Lung (tissue), 12 donors: Measurements from ENCODE around the gene RGS3. TPM values are rescaled to one million over a fixed set of nuclear protein-coding genes. Genes with fewer than 3 reads are reported as not detected.

ENCODE experiments used
- ATAC-seq: fragments of 200-7000 bp; cut with Tn5 transposase; one replicate; pipeline ENCODE4 v1.9.1; 2020; ENCODE audit warnings: moderate number of reproducible peaks; ENCODE audit not compliant: insufficient read depth, low FRiP score
- DNase-seq, 3 donors: peaks; one replicate each; pipeline ENCODE4 v3.0.0-alpha.2; 2013 to 2017
- H3K27ac ChIP-seq, 2 donors: one replicate each; pipeline ENCODE4 v1.5.1; 2013; ENCODE audit warnings: mild to moderate bottlenecking in 2 of 2, moderate library complexity in 2 of 2, control low read depth in 1 of 2, inconsistent platforms in 1 of 2, low read depth in 1 of 2, low read length in 1 of 2
- H3K27me3 ChIP-seq, 3 donors: one replicate each; pipeline ENCODE4 v1.5.1; 2013; ENCODE audit warnings: low read length in 2 of 3; ENCODE audit not compliant: control insufficient read depth in 3 of 3, insufficient read depth in 3 of 3
- H3K36me3 ChIP-seq, 4 donors: one replicate each; pipeline ENCODE4 v1.5.1; 2013; ENCODE audit warnings: low read length in 4 of 4, mild to moderate bottlenecking in 1 of 4, moderate library complexity in 1 of 4; ENCODE audit not compliant: control insufficient read depth in 4 of 4, insufficient read depth in 4 of 4
- H3K4me1 ChIP-seq, 5 donors: one replicate each; pipeline ENCODE4 v1.5.1; 2013; ENCODE audit warnings: low read length in 5 of 5, mild to moderate bottlenecking in 2 of 5, moderate library complexity in 1 of 5; ENCODE audit not compliant: control insufficient read depth in 5 of 5, insufficient read depth in 5 of 5
- H3K4me3 ChIP-seq: one replicate; pipeline ENCODE4 v1.5.1; 2013; ENCODE audit warnings: mild to moderate bottlenecking, control low read depth, moderate library complexity
- H3K9ac ChIP-seq, 2 donors: one replicate each; pipeline ENCODE4 v1.5.1; 2013; ENCODE audit warnings: low read length in 2 of 2, control low read depth in 1 of 2; ENCODE audit not compliant: insufficient read depth in 1 of 2
- H3K9me3 ChIP-seq, 4 donors: one replicate each; pipeline ENCODE4 v1.5.1; 2013; ENCODE audit warnings: low read length in 3 of 4, mild to moderate bottlenecking in 1 of 4, moderate library complexity in 1 of 4; ENCODE audit not compliant: control insufficient read depth in 4 of 4, insufficient read depth in 3 of 4
- WGBS, 2 donors: extraction: QIAGEN DNeasy Blood & Tissue Kit; methylation state at CpG; one replicate each; pipeline ENCODE4 v1.1.7; 2013; 5-methylcytosine and 5-hydroxymethylcytosine counted together
- polyA plus RNA-seq, 2 donors: library from polyadenylated mRNA; stranded (reverse); fragments of 200-250 nt; gene quantifications; one replicate each; pipeline ENCODE4 v1.2.1, GENCODE V29; 2013
- total RNA-seq, 2 donors: library from RNA; depleted of rRNA in 1 of 2; stranded (reverse); fragments of >200 nt in 1 of 2; gene quantifications; one replicate each; pipeline ENCODE4 v1.2.1, GENCODE V29; 2014 to 2021
- TF ChIP-seq, protein P1 (sequence below): IDR thresholded peaks from 2 replicates; pipeline ENCODE4 v1.5.1; 2012; ENCODE audit warnings: mild to moderate bottlenecking; ENCODE audit errors: control extremely low read depth, extremely low read depth
- donor health status: control.
- donor health status: control.
- donor health status: Bipolar disorder and iron deficiency.
- donor health status: healthy.
- donor health status: DM: yes; HTN: yes; CAD: no.

Gene RGS3
- total and polyA plus RNA-seq, 4 donors, result 43.0 to 91.8 (median 73.9) TPM

DNA sequence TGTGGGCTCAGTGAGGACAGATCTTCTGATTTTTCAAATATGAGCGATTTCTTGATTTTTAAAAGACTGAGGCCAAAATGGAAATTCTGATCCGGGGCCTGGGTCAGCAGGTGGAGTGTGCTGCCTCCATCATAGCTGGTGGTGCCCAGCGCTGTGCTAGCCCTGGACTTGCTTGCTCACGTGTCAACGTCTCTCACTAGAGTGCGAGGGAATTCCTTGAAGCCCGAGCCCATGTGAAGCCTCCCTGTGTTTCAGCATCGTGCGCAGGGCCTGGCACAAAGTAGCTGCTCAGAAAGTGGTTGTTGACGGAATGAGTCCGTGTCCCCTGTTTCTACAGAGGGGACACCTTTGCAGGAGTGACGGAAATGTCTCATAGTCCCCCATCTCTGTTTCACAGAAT is 50.5 kb downstream of the RGS3 start:
- Histone ChIP-seq H3K9ac (no peak overlapping the region), H3K27me3 (no peaks in the 10 kb centered on the region), H3K36me3 (peaks cover 0 to 9% (median 4%) of the 10 kb centered on the region in 4 donors), H3K4me3 (no peak overlapping the region), H3K9me3 (no peaks in the 10 kb centered on the region), H3K4me1 (peaks cover 0 to 10% (median 3%) of the 10 kb centered on the region in 5 donors), H3K27ac (no peak overlapping the region)
- TF ChIP-seq, protein P1, sequence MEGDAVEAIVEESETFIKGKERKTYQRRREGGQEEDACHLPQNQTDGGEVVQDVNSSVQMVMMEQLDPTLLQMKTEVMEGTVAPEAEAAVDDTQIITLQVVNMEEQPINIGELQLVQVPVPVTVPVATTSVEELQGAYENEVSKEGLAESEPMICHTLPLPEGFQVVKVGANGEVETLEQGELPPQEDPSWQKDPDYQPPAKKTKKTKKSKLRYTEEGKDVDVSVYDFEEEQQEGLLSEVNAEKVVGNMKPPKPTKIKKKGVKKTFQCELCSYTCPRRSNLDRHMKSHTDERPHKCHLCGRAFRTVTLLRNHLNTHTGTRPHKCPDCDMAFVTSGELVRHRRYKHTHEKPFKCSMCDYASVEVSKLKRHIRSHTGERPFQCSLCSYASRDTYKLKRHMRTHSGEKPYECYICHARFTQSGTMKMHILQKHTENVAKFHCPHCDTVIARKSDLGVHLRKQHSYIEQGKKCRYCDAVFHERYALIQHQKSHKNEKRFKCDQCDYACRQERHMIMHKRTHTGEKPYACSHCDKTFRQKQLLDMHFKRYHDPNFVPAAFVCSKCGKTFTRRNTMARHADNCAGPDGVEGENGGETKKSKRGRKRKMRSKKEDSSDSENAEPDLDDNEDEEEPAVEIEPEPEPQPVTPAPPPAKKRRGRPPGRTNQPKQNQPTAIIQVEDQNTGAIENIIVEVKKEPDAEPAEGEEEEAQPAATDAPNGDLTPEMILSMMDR, result no peak
- 97 to 98% methylated on average over 12 of the region's 12 CpGs for WGBS, 2 donors
- ATAC-seq, result no peak
- no peak for DNase-seq

DNA sequence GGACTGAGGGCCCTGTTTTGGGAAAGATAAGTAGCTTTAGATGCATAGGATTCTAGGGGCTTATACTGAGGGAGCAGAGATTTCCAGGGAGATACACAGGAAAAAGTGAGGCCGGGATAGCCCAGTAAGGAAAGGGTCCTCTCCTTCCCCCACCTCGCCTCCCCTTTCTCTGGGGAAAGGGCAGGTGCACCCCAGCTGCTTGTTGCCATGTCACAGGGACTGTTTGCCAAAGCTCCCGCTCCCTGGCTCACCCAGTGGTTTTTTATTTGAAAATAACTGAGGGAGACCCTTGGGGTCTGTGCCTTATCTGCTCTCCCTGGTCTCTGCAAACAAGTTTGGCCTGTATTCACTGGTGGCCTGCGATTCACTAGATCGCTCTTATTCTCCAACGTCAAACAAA is 51.2 kb downstream of the RGS3 start:
- Histone ChIP-seq H3K27me3 (no peaks in the 10 kb centered on the region), H3K27ac (no peak overlapping the region), H3K9me3 (no peaks in the 10 kb centered on the region), H3K4me1 (peaks cover 0 to 8% (median 3%) of the 10 kb centered on the region in 5 donors), H3K9ac (no peak overlapping the region), H3K4me3 (no peak overlapping the region), H3K36me3 (peaks cover 0 to 9% (median 4%) of the 10 kb centered on the region in 4 donors)
- ATAC-seq, result no peak
- WGBS, 2 donors, result 80 to 89% methylated on average over 6 of the region's 6 CpGs
- no peak for DNase-seq
- TF ChIP-seq, protein P1, result no peak

DNA sequence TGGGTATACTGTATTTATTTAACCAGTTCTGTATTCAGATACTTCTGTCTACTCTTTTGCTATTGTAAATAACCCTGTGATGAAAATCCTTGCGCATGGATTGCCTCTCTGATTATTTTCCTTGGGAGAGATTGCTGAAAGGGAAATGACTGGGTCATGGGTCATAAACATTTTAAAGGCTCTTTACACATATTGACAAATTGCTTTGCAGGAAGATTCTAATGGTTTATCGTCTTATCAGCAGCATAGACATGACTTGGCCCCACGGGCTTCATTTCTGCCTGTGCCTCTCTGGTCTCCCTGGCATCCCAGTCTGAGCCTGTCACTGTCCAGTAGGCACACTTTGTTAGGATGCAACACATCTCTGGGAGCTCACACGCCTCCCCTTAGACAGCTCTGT is 52.3 kb downstream of the RGS3 start:
- Histone ChIP-seq H3K27me3 (no peaks in the 10 kb centered on the region), H3K27ac (no peak overlapping the region), H3K4me3 (no peak overlapping the region), H3K36me3 (peaks cover 0 to 13% (median 5%) of the 10 kb centered on the region in 4 donors), H3K9me3 (no peaks in the 10 kb centered on the region), H3K9ac (no peak overlapping the region), H3K4me1 (peaks cover 0 to 13% (median 3%) of the 10 kb centered on the region in 5 donors)
- WGBS, 2 donors, result 77 to 85% methylated on average over 4 of the region's 4 CpGs
- DNase-seq (no peak), ATAC-seq (no peak)
- TF ChIP-seq, protein P1, result no peak
